ENCODE measurements around the gene NR6A1. TPM values are rescaled to one million over a fixed set of nuclear protein-coding genes. Genes with fewer than 3 reads are reported as not detected.

NR6A1 gene
- total and polyA plus RNA-seq, 2 experiments from 2014 or later: 44.2 to 139 TPM

GRCh38 chr9:124535846-124536245, 235.3 kb downstream of the NR6A1 start (continued):
- TF ChIP-seq CTCF (conservative IDR thresholded peaks at IDR 0.05; ENCODE audit: low read depth in 2 of 2) (no peak), STAT1 (IDR thresholded peaks at IDR 0.05; ENCODE audit: unreplicated experiment) (no peak), ETS1 (IDR thresholded peaks at IDR 0.05) (no peak), POLR2AphosphoS5 (IDR thresholded peaks at IDR 0.05; ENCODE audit: low read depth) (no peak), REST (IDR thresholded peaks at IDR 0.05; ENCODE audit: unreplicated experiment) (no peak), EZH2 (IDR thresholded peaks at IDR 0.05; ENCODE audit: low read depth, unreplicated experiment) (no peak), NANOG (IDR thresholded peaks at IDR 0.05; ENCODE audit: borderline replicate concordance) (no peak)

GRCh38 chr9:124532897-124533296, 238.2 kb downstream of the NR6A1 start:
- Histone ChIP-seq H3K4me2 (no peak overlapping the region), H3K36me3 (ENCODE audit: insufficient read depth) (peaks cover 12% of the 10 kb centered on the region; the same call in 1 of the 2 replicates), H3F3A (replicated peaks; ENCODE audit: low read depth) (peaks cover 8% of the 10 kb centered on the region), H3K4me3 (no peak overlapping the region), H3K79me2 (replicated peaks; ENCODE audit: insufficient read depth) (no peaks in the 10 kb centered on the region), H3K27me3 (ENCODE audit: insufficient read depth) (no peaks in the 10 kb centered on the region), H3K27ac (ENCODE audit: low read depth) (no peak overlapping the region), H4K20me1 (replicated peaks; ENCODE audit: insufficient read depth) (no peaks in the 10 kb centered on the region), H3K9me2 (ENCODE audit: insufficient read depth) (no peaks in the 10 kb centered on the region), H3K4me1 (ENCODE audit: insufficient read depth) (no peaks in the 10 kb centered on the region), H2AFZ (no peak overlapping the region)
- 0 out of 3 replicates have a peak, but pooled peaks cover 3% of the 10 kb centered on the region for H3K4me1 Mint-ChIP-seq
- no peak overlapping the region for H3K27ac Mint-ChIP-seq
- peaks cover 47% of the 10 kb centered on the region for H3K36me3 Mint-ChIP-seq (ENCODE audit: low read depth)
- H3K27me3 Mint-ChIP-seq (ENCODE audit: insufficient read depth, low read depth, poor library complexity): peaks cover 3% of the 10 kb centered on the region
- DNase-seq (ENCODE audit: low spot score) (no peak), ATAC-seq (peak; percentile 64)
- no peak overlapping the region for H3K4me3 Mint-ChIP-seq
- no peaks in the 10 kb centered on the region for H3K9me3 Mint-ChIP-seq
- TF ChIP-seq ZNF331 (CRISPR knock-in tag; IDR thresholded peaks at IDR 0.05; ENCODE audit: low read depth): no peak
- no peak for TF ChIP-seq ZNF462 (CRISPR knock-in tag; IDR thresholded peaks at IDR 0.05)
- TF ChIP-seq CTCF (conservative IDR thresholded peaks at IDR 0.05; ENCODE audit: low read depth in 2 of 2): peak; percentile 24 to 28; a peak in 2 of 4 replicates
